ENCODE data around the gene CHIC2.
"Not testable (repeated sequence)": the region's sequence is repeated elsewhere in the genome, so short reads cannot be mapped to it uniquely, and the experiment has no call there.

The CHIC2 gene

GRCh38 chr4:54061067-54061466 is 3.3 kb downstream of the CHIC2 start:
- DNase-seq (ENCODE audit: low read depth) = no peak

GRCh38 chr4:54060116-54060515 is 4.3 kb downstream of the CHIC2 start:
- DNase-seq (ENCODE audit: low read depth) = no peak

GRCh38 chr4:54058171-54058570 is 6.2 kb downstream of the CHIC2 start:
- DNase-seq (ENCODE audit: low read depth) = no peak

GRCh38 chr4:54056360-54056759 is 8.0 kb downstream of the CHIC2 start:
- DNase-seq (ENCODE audit: low read depth) = no peak

GRCh38 chr4:54055494-54055893 is 8.9 kb downstream of the CHIC2 start:
- DNase-seq (ENCODE audit: low read depth) = no peak

- no peak for DNase-seq (ENCODE audit: low read depth)
Measured at GRCh38 chr4:54054501-54054900, 9.9 kb downstream of the CHIC2 start.

GRCh38 chr4:54053322-54053721 is 11.1 kb downstream of the CHIC2 start:
- DNase-seq (ENCODE audit: low read depth) = not testable (repeated sequence)

GRCh38 chr4:54050214-54050904 is 14.0 kb downstream of the CHIC2 start:
- DNase-seq (ENCODE audit: low read depth) = no peak

GRCh38 chr4:54043630-54044029 is 20.8 kb downstream of the CHIC2 start:
- DNase-seq (ENCODE audit: low read depth) = not testable (repeated sequence)

- DNase-seq (ENCODE audit: low read depth) = no peak
Measured at GRCh38 chr4:54041933-54042332, 22.5 kb downstream of the CHIC2 start.

GRCh38 chr4:54041100-54041499 is 23.3 kb downstream of the CHIC2 start:
- DNase-seq (ENCODE audit: low read depth) = no peak

- no peak for DNase-seq (ENCODE audit: low read depth)
Measured at GRCh38 chr4:54038056-54038455, 26.3 kb downstream of the CHIC2 start.

GRCh38 chr4:54036184-54036583 is 28.2 kb downstream of the CHIC2 start:
- DNase-seq (ENCODE audit: low read depth) = no peak

GRCh38 chr4:54032558-54033135 is 31.8 kb downstream of the CHIC2 start:
- DNase-seq (ENCODE audit: low read depth) = no peak

GRCh38 chr4:54027311-54027710 is 37.1 kb downstream of the CHIC2 start:
- DNase-seq (ENCODE audit: low read depth) = no peak

- no peak for DNase-seq (ENCODE audit: low read depth)
Measured at GRCh38 chr4:54025582-54025981, 38.8 kb downstream of the CHIC2 start.

GRCh38 chr4:54023019-54023418 is 41.4 kb downstream of the CHIC2 start:
- DNase-seq (ENCODE audit: low read depth) = not testable (repeated sequence)

- no peak for DNase-seq (ENCODE audit: low read depth)
Measured at GRCh38 chr4:54017974-54018373, 46.4 kb downstream of the CHIC2 start.

GRCh38 chr4:54017308-54017707 is 47.1 kb downstream of the CHIC2 start:
- DNase-seq (ENCODE audit: low read depth) = no peak

- DNase-seq (ENCODE audit: low read depth) = no peak
Measured at GRCh38 chr4:54016504-54016903, 47.9 kb downstream of the CHIC2 start.

GRCh38 chr4:54015423-54016030 is 48.9 kb downstream of the CHIC2 start:
- DNase-seq (ENCODE audit: low read depth) = no peak

GRCh38 chr4:54014666-54015160 is 49.7 kb downstream of the CHIC2 start:
- DNase-seq (ENCODE audit: low read depth) = no peak

GRCh38 chr4:54011201-54011600 is 53.2 kb downstream of the CHIC2 start:
- DNase-seq (ENCODE audit: low read depth) = no peak
